WERI-Rb-1 (cell line): Measurements from ENCODE around the gene ISL2.

Experiments
- DNase-seq: peaks from one replicate; pipeline ENCODE4 v3.0.0-alpha.2; 2020
- H3K27ac ChIP-seq: fragments of 250-450 bp; sonication (Bioruptor Pico); 2 replicates; pipeline ENCODE4 v1.5.1; 2020; ENCODE audit warnings: mild to moderate bottlenecking, moderate library complexity
- H3K27me3 ChIP-seq: fragments of 250-450 bp; sonication (Bioruptor Pico); 2 replicates; pipeline ENCODE4 v1.5.1; 2021; ENCODE audit warnings: mild to moderate bottlenecking, low read depth, moderate library complexity; ENCODE audit not compliant: insufficient read depth, severe bottlenecking
- H3K36me3 ChIP-seq: fragments of 250-450 bp; sonication (Bioruptor Pico); 2 replicates; pipeline ENCODE4 v1.5.1; 2020; ENCODE audit warnings: mild to moderate bottlenecking, moderate library complexity
- H3K4me3 ChIP-seq: 2 replicates; pipeline ENCODE4 v1.5.1; 2011; ENCODE audit warnings: low read depth, mild to moderate bottlenecking, control low read depth, low read length
- H3K9me3 ChIP-seq: fragments of 250-450 bp; sonication (Bioruptor Pico); 2 replicates; pipeline ENCODE4 v1.5.1; 2021; ENCODE audit warnings: mild to moderate bottlenecking, moderate library complexity; ENCODE audit not compliant: severe bottlenecking
- CTCF ChIP-seq: IDR thresholded peaks from 2 replicates; pipeline ENCODE4 v1.5.1; 2011; ENCODE audit warnings: low read depth, mild to moderate bottlenecking, control low read depth, inconsistent platforms, low read length

Gene ISL2

GRCh38 chr15:76354823-76355440, 18.4 kb downstream of the ISL2 start:
- Histone ChIP-seq H3K36me3 (no peaks in the 10 kb centered on the region; the same call in 1 of the 2 replicates), H3K27ac (no peak overlapping the region)

GRCh38 chr15:76358453-76358852, 21.9 kb downstream of the ISL2 start:
- DNase-seq, result no peak
- TF ChIP-seq CTCF, result no peak
- H3K4me3 ChIP-seq, result no peak overlapping the region
- no peaks in the 10 kb centered on the region for H3K9me3 ChIP-seq
- H3K36me3 ChIP-seq, result no peaks in the 10 kb centered on the region
- no peaks in the 10 kb centered on the region for H3K27me3 ChIP-seq
- no peak overlapping the region for H3K27ac ChIP-seq

More at GRCh38 chr15:76354823-76355440, 18.4 kb downstream of the ISL2 start:
- Histone ChIP-seq H3K9me3 (no peaks in the 10 kb centered on the region), H3K27me3 (no peaks in the 10 kb centered on the region), H3K4me3 (no peak overlapping the region)
- DNase-seq, result no peak
- TF ChIP-seq CTCF, result no peak

GRCh38 chr15:76359152-76359551, 22.6 kb downstream of the ISL2 start:
- no peak for DNase-seq
- Histone ChIP-seq H3K4me3 (no peak overlapping the region), H3K27ac (no peak overlapping the region), H3K27me3 (no peaks in the 10 kb centered on the region), H3K9me3 (no peaks in the 10 kb centered on the region), H3K36me3 (no peaks in the 10 kb centered on the region)
- no peak for TF ChIP-seq CTCF

- TF ChIP-seq CTCF, result no peak
- DNase-seq, result no peak
- H3K27ac ChIP-seq, result no peak overlapping the region
Observed at GRCh38 chr15:76360416-76360815, 23.8 kb downstream of the ISL2 start.

GRCh38 chr15:76363251-76363650, 26.7 kb downstream of the ISL2 start:
- no peak overlapping the region for H3K27ac ChIP-seq
- no peak overlapping the region for H3K4me3 ChIP-seq
- no peaks in the 10 kb centered on the region for H3K9me3 ChIP-seq
- DNase-seq, result no peak
- no peaks in the 10 kb centered on the region for H3K36me3 ChIP-seq
- H3K27me3 ChIP-seq, result no peaks in the 10 kb centered on the region
- no peak for TF ChIP-seq CTCF

More at GRCh38 chr15:76360416-76360815, 23.8 kb downstream of the ISL2 start:
- Histone ChIP-seq H3K27me3 (no peaks in the 10 kb centered on the region), H3K36me3 (no peaks in the 10 kb centered on the region), H3K4me3 (no peak overlapping the region), H3K9me3 (no peaks in the 10 kb centered on the region)

GRCh38 chr15:76366714-76367113, 30.1 kb downstream of the ISL2 start:
- TF ChIP-seq CTCF, result no peak
- H3K36me3 ChIP-seq, result no peaks in the 10 kb centered on the region
- H3K9me3 ChIP-seq, result no peaks in the 10 kb centered on the region
- no peak for DNase-seq
- H3K27me3 ChIP-seq, result no peaks in the 10 kb centered on the region
- H3K4me3 ChIP-seq, result no peak overlapping the region
- no peak overlapping the region for H3K27ac ChIP-seq
